Fibroblast of pulmonary artery (primary cell): Measurements from ENCODE around the gene CRELD2.
A peak's percentile ranks its signal among the peaks of the same experiment; 100 is the strongest.

Source experiments
- DNase-seq: peaks from one replicate; pipeline ENCODE4 v3.0.0-alpha.2; 2010; ENCODE audit warnings: low read depth
- H3K4me3 ChIP-seq: replicated peaks from 2 replicates; pipeline ENCODE4 v1.5.1; 2011; ENCODE audit warnings: low read depth, mild to moderate bottlenecking, control low read depth, low read length, moderate library complexity
- TF ChIP-seq, protein P1 (sequence below): IDR thresholded peaks from 2 replicates; pipeline ENCODE4 v1.5.1; 2011; ENCODE audit warnings: mild to moderate bottlenecking, control low read depth, low read length, inconsistent platforms; ENCODE audit errors: missing control alignments

The CRELD2 gene

DNA sequence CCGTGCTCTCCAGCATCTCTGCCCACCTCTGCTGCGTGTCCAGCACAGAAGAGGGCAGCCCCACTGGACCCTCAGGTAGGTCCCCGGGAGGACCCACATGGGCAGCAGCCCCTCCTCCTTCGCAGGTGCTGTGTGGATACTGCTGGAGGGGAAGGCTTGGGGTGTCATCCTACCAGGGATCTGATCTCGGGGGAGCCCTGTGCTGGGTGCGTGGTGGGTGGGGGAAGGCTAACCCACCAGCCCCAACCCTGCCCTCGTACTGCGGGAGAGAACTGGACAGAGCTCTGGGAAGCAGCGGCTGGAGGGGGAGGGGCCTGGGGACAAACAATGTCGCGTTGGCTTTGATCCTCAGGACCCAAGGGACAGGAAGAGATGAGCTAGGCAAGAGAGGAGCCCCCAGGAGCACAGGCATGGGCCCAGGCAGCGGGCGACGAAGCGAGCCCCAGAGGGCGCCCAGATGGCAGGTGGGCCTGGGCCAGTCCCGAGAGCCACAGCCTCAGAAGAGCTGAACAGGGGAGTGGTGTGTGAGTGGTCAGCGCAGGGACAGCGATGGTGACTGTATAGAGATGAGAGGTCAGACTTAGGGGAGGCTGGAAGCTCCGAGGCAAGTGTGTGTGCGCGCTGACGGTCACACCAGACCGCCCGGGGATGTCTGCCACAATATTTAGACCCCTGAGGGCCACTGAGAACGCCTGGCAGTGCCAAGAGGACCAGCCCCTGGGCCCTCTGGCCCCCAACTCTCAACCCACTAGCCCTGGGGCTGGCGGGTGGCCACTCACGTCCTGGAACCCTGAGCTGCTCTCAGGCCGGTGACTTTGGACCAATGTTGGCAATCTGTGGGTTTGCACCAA lies 40.7 kb downstream of the CRELD2 start:
- TF ChIP-seq, protein P1, sequence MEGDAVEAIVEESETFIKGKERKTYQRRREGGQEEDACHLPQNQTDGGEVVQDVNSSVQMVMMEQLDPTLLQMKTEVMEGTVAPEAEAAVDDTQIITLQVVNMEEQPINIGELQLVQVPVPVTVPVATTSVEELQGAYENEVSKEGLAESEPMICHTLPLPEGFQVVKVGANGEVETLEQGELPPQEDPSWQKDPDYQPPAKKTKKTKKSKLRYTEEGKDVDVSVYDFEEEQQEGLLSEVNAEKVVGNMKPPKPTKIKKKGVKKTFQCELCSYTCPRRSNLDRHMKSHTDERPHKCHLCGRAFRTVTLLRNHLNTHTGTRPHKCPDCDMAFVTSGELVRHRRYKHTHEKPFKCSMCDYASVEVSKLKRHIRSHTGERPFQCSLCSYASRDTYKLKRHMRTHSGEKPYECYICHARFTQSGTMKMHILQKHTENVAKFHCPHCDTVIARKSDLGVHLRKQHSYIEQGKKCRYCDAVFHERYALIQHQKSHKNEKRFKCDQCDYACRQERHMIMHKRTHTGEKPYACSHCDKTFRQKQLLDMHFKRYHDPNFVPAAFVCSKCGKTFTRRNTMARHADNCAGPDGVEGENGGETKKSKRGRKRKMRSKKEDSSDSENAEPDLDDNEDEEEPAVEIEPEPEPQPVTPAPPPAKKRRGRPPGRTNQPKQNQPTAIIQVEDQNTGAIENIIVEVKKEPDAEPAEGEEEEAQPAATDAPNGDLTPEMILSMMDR: no peak
- H3K4me3 ChIP-seq: no peak overlapping the region

DNA sequence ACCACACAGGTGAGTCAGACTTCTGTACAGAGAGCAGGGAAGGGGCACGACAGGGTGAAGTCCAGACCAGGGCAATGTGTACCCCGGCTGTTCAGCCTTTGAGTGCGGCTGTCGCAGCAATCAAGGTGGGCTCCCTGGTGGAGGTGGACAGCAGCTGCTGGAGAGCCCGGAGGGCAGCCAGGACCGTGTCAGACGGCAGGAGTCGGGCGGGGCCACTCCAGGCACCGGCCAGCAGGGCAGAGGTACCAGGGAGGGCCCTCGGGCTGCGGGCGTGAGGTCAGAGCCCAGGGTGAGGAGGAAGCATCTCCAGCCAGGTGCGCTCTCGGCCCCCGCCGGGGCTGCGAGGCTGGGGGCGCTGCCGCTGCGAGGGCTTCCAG lies 41.3 kb downstream of the CRELD2 start:
- DNase-seq: no peak
- peak overlapping the region; percentile 82 for H3K4me3 ChIP-seq
- TF ChIP-seq, protein P1: no peak

More for the DNA sequence above, 40.7 kb downstream of the CRELD2 start:
- DNase-seq: no peak

DNA sequence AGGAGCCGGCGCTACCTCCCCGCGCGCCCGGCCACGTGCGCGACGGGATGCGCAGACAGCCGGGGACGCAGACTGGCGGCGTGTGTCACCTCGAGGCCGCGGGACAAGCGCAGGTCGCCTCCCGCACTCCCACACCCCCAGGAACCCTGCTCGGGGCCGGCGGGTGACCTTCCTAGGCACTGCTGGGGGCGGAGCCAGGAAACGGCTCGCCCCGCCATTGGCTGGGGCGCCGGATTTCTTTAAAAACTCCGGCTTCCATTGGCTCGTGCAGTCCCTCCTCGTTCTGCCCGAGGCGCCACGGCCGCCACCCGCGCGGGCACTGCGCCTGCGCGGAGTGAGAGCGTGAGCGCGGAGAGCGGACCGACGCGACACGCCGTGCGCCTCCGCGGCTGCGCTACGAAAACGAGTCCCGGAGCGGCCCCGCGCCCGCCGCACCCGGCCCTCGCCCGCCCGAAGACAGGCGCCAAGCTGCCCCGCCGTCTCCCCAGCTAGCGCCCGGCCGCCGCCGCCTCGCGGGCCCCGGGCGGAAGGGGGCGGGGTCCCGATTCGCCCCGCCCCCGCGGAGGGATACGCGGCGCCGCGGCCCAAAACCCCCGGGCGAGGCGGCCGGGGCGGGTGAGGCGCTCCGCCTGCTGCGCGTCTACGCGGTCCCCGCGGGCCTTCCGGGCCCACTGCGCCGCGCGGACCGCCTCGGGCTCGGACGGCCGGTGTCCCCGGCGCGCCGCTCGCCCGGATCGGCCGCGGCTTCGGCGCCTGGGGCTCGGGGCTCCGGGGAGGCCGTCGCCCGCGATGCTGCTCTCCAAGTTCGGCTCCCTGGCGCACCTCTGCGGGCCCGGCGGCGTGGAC lies 41.9 kb downstream of the CRELD2 start, which contains the start of gene PIM3:
Gene PIM3, plus strand, starts transcription at position 614 of the 846 bp plus-strand sequence. Its CDS starts 176 bp downstream, at position 790.
- DNase-seq: peak; percentile 96
- H3K4me3 ChIP-seq: peak within 1 kb of the TSS; percentile 82
- TF ChIP-seq, protein P1: no peak

DNA sequence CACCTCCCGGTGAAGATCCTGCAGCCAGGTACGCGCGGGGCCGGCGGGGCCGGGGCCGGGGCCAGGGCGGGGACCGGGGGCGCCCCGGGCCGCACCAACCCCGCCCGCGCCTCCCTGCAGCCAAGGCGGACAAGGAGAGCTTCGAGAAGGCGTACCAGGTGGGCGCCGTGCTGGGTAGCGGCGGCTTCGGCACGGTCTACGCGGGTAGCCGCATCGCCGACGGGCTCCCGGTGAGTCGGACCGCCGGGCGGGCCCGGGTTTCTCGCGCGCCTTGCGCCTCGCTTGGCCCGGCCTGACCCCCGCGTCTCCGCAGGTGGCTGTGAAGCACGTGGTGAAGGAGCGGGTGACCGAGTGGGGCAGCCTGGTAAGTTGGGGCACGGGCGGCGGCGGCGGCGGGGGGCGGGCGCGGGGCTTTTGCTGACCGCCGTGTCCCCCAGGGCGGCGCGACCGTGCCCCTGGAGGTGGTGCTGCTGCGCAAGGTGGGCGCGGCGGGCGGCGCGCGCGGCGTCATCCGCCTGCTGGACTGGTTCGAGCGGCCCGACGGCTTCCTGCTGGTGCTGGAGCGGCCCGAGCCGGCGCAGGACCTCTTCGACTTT lies 42.7 kb downstream of the CRELD2 start:
- DNase-seq: peak; percentile 49
- H3K4me3 ChIP-seq: peak overlapping the region; percentile 82

DNA sequence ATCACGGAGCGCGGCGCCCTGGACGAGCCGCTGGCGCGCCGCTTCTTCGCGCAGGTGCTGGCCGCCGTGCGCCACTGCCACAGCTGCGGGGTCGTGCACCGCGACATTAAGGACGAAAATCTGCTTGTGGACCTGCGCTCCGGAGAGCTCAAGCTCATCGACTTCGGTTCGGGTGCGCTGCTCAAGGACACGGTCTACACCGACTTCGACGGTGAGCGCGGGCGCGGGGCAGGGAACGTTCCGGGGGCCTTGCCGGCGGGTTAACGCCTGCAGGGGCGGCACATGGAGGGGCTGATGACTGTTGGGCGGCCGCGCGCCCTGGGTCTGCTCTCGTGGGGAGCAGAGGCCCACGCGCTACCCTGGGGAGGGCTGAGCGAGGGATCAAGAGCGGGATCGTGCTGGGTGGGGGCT lies 43.2 kb downstream of the CRELD2 start:
- H3K4me3 ChIP-seq: peak overlapping the region; percentile 82
- DNase-seq: peak; percentile 30
- TF ChIP-seq, protein P1: no peak

More for the DNA sequence above, 42.7 kb downstream of the CRELD2 start:
- TF ChIP-seq, protein P1: no peak

DNA sequence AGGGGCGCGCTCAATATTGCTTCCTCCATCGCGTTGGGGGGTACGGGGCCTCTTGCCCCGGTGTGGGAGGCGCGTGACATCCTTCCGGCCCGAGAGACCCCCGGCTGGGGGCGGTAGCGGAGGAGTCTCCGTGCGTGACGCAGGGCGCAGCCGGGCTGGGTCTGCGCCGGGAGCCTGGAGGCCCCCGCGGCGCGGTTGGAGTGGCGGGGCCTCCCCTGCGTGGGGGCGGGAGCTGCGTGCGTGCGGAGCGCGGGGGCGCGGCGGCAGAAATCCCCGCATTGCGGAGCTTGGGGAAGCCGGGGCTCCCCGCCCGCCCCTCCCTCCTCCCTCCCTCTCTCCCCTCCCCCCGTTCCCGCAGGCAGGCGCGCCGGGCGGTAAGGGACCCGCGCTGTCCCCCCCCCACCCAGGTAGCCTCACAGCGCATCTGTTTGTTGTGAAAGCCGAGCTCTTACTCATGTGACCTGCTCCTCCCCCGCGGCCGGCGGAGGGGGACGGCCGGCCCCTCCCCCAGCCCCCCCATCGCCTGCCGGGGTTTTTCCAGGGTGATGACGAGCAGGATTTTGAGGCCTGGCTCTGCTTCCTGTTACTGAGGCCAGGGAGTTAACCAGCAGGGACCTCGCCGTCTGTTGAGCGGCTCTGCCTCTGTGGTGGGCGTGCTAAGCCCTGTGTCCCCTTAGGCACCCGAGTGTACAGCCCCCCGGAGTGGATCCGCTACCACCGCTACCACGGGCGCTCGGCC lies 43.7 kb downstream of the CRELD2 start:
- peak; percentile 94 for DNase-seq
- TF ChIP-seq, protein P1: no peak
- H3K4me3 ChIP-seq: peak overlapping the region; percentile 82
